UCSD-AML1 (cell line): Measurements from ENCODE around the gene C2CD4D.
"Not testable (repeated sequence)": the region's sequence is repeated elsewhere in the genome, so short reads cannot be mapped to it uniquely, and the experiment has no call there.

Experiments used
- DNase-seq: peaks from one replicate; lab custom pipeline; 2025; ENCODE audit not compliant: unreplicated experiment; lab: John Stamatoyannopoulos, UW

The C2CD4D gene

DNA sequence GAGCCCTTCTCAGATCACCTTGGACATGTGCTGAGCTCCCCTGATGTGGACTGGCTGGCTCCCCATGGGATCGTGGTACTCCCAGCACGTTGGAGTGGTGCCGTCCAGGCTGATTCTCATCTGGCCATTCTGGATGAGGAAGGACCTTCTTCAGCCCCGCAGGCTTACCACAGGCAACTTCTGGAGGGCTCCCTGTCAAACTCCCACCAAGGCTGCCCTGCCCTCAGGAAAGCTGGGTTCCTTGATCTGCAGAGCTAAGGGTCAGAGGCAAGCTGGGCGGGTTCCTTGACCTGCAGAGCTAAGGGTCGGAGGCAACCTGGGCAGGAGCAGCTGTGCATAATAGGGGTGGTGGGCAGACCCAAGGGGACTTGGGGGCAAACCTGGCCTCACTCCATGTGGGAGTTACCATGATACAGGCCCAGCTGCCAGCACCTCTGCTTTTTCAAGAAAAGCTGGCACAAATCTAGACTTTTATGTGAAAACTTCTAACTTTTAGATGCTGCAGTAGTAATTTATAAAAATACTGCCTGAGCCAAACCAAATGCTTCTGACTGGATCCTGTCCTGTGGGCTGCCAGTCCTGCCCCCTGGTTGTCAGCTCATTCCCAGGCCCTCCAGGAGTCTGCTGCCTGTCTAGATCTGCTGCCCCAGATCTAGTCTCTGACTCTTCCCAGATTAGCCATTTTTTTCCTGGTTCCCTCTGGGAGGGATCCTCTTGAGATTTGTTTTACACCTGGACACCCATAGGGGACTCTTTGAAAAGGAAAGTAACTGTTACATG, 19.5 kb upstream of the C2CD4D start:
- no peak for DNase-seq

DNA sequence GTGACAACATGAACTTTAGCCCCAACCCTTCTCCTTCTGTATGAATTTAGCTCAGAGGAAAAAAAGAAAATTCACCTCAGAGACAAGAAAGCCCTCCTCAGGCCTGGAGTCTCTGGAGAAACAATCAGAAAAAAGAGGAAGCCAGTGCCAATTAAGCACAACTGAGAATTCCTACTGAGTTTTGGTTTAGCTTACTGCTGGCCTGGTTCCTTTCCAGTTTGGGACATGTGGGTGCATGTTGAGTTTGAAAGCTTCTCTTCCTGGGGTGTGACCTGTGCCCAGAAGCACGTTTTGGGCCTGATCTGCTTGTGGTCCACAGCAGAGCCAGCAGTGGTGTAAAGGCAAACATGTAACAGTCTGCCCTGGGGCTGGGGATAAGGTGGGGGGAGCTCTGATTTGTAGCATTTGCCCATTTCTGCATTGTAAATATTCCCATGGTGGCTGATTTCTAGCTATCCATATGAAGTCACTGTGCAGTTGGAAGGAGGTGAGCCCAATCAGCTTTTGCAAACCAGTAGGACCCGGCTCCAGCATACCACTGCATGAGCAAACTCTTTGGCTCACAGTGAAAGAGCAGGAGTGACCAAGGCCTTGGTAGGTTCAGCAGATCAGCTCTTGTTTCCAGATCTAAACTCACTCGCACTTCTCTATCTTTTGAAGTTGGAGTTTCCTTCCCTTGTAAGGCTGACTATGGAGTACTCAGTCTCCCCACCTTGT, 18.6 kb upstream of the C2CD4D start:
- DNase-seq = no peak

DNA sequence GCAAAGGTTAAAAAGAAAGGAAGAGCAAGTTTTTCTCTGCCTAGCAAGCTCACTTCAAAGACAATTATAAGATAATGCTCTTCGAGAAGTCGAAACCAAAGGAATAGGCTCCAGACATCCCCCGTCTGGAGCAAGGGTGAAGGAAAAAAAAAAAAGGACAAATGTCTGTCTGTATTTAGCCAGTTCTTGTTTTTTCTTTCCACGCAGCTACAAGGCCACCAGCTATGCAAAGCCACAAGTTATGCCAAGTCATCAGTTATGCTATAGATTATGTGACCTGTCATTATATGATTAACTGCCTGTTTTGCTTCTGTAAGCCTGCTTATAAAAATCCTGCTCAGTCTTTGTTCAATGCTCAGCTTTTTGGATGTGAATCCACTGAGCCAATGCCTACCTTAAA, 16.3 kb upstream of the C2CD4D start:
- DNase-seq = no peak

DNA sequence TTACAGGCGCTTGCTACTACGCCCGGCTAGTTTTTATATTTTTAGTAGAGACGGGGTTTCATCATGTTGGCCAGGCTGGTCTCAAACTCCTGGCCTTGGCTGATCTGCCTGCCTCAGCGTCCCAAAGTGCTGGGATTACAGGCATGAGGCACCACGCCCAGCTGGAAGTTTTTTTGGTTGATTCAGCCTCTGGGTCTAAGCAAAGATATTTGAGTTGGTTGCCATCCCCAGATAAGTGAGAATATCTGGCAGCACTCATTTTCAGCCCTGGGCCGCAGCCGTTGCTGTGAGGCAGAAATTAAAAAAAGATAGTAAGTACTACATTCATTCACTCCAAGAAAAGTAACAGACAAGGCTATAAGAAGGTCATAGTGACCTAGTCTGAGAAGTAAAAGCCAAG, 15.9 kb upstream of the C2CD4D start:
- DNase-seq = not testable (repeated sequence)

- DNase-seq = no peak
Observed at GRCh38 chr1:151854658-151855057, 15.0 kb upstream of the C2CD4D start.

GRCh38 chr1:151853411-151853943, 13.9 kb upstream of the C2CD4D start, which contains the start of gene THEM5:
Gene THEM5, minus strand, starts transcription at chr1:151853712. Its CDS starts 147 bp downstream, at chr1:151853565.
- no peak for DNase-seq

GRCh38 chr1:151852733-151853132, 13.1 kb upstream of the C2CD4D start:
- no peak for DNase-seq

DNA sequence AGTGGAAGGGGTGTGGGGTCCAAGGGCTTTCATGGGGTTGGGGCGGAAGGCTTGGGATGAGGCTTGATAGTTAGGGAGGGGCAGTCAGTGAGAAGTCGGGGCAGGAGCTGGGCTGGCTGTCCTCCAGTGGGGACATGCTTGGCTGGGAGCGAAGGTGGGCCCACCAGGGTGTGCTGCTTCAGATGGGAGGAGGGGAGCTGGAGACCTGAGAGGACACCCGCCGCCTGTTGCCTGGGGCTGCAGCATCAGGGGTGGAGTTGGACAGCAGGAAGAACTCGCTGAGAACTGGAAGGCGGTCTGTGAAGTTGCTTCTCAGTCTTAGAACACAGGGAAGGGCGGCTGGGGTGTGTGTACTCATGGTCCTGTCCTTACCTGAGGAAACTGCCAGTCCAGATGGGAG, 12.3 kb upstream of the C2CD4D start:
- DNase-seq = no peak

DNA sequence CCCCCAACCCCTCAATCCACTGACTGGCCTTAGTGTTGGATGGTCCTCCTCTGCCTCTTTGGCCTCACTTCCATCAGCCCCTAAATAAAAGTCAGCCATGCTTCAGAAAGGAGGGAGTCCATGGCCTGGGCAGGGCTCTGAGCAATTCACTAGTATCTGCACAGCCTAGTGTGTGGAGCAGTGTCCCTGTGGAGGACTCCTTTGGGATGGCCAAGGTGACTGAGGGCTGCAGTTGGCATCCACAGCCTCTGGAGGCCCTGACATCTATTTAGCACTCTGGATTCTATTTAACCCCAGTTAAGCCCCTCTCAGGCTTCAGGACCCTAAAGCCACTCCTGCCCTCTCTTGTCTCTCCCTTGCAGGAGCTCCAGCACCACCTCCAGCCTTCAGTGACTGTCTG, 10.3 kb upstream of the C2CD4D start:
- DNase-seq = no peak

DNA sequence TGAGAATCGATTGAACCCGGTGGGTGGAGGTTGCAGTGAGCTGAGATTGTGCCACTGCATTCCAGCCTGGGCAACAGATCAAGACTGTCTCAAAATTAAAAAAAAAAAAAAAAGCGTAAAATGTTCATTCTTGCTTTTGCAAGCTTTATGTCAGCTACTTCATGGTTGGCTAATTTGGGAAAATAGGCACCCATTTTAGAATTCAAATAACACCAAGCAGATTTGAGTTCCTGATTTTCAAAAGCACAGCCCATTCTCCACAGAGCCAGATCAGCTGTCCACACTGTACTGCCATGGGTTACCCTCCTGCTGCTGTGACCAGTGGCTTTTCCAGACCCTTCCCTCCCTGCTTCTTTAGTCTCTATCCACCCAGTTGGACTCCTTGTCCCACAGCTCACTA, 9.5 kb upstream of the C2CD4D start:
- DNase-seq = no peak

GRCh38 chr1:151847867-151848596, 8.4 kb upstream of the C2CD4D start:
- DNase-seq = no peak

- DNase-seq = no peak
Observed at GRCh38 chr1:151846686-151847237, 7.1 kb upstream of the C2CD4D start.

DNA sequence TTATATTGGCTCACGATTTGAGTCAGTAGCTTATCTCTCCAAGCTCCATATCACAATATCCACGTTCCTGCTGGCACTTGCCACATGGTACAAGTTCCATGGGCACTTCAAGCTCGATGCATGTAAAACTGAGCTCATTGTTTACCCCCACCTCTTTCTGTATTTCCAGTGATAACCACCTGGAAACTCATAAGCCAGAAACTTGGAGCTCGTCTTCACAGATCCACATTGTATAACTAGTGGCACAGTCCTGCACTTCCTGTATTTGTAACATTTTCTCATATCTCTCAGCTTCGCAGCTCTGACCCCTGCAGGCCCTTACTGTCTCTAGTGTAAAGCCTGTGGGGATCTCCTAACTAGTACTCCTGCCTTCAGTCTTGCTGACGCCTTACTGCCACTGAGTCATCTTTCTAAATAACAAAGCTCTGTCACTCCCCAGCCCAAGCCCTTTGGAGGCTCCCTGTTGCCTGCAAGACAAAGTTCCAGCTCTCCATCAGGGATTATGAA, 6.5 kb upstream of the C2CD4D start:
- DNase-seq = no peak

GRCh38 chr1:151843398-151843797, 3.8 kb upstream of the C2CD4D start:
- DNase-seq = no peak

DNA sequence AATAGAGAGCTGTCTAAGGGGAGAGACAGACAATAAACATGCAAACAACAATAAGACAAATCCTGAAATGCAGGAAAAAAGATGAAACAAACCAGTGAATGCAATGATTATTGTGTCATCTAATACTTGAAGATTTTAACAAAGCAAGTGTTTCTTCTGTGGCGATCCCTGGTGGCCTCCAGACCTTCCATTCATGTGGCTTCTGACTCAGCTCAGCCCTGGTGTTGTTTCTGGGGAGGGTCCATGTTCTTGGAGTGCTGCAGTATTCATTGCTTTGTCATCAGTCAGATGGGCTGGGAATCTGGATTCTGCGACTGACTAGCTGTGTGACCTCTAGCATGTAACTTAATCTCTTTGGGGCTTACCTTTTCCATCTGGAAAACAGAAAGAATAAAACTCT, 1.5 kb upstream of the C2CD4D start:
- DNase-seq = no peak

DNA sequence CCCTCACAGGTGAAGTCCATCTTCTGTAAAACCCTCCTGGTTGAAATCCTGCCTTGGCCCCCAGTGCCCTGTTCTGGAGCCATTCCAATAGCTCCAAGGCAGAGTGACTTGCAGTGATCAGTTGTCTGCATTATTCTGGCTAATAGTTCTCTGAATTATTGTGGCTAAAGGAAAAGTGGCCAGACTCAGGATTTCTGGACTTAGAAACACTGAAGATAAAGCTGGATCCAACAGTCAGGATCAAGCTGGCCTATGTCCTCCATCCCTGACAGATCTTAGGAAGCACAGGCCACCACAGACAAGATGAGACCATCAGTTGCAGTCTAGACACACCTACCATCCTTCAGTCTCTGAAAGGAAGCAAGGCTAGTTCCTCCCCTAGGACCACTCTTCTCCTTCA, 801 bp upstream of the C2CD4D start:
- no peak for DNase-seq

DNA sequence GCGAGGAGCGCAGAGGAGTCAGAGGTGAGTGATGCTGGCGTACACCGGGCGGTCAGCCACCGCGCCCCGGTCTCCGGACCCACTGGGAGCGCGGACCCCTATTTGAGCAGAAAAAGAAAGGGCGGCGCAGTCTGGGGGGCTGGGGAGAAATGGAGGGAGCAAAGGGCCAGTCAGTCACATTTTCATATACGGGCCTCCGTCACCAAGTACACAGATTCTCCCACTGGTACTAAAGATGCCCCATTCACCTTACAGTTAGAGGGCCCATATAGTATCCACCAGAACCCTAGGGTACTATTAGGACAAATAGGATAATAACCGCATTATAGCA, 573 bp downstream of the C2CD4D start:
- no peak for DNase-seq

DNA sequence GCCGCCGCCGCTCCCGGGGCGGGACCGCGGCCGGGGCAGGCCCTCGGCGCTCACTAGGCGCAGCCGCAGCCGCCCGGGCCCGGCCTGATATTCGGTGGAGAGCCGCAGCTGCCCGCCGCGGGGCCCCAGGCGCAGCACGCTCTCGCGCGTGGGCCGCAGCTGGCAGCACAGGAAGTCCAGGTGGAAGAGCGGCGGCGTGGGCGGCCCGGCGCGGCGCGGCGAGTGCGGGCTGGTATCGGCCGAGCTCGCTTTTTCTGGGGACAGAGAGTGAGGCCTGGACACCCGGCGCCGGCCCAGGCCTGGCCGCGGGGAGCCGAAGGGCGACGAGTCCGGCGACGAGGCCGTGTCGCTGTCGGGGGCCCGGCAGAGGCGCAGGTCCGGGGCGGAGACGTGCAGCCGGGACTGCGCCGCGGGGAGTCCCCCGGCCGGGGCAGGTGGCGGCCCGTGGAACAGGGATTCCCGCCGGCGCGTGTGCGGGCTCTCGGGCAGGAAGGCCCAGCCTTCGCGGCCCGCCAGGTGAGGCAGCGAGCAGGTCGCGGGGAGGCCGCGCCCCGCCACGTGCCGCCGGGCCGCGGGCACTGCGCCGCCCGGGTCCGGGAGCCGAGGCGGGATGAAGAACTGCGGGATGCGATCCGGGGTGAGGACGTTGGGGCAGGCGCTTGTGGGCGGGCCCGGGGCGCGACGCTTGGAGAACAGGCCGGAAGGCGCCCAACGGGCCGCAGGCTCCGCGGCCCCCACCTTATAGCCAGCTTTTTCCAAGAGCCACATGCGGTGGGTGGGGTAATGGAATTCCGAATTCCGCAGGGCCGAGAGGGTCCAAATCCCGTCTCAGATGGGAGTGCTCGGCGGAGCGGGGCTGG, 1.2 kb downstream of the C2CD4D start:
- no peak for DNase-seq

GRCh38 chr1:151837884-151838221, 1.8 kb downstream of the C2CD4D start:
- no peak for DNase-seq

- no peak for DNase-seq
Observed at GRCh38 chr1:151837197-151837596, 2.4 kb downstream of the C2CD4D start.
